ENCODE measurements around the gene KLK7.
"Not testable (repeated sequence)": the region's sequence is repeated elsewhere in the genome, so short reads cannot be mapped to it uniquely, and the experiment has no call there.

The KLK7 gene

GRCh38 chr19:50974702-50975556, 8.8 kb downstream of the KLK7 start:
- DNase-seq = no peak

GRCh38 chr19:50972795-50973376, 10.8 kb downstream of the KLK7 start:
- DNase-seq = no peak

GRCh38 chr19:50969810-50970209, 13.9 kb downstream of the KLK7 start:
- DNase-seq = not testable (repeated sequence)

- DNase-seq = no peak
Measured at GRCh38 chr19:50969413-50969760, 14.3 kb downstream of the KLK7 start, which contains the start of gene KLK6. Gene KLK6, minus strand, starts transcription at chr19:50969591. Its CDS starts 1,487 bp downstream, at chr19:50968104.

- no peak for DNase-seq
Measured at GRCh38 chr19:50968716-50969412, 14.9 kb downstream of the KLK7 start.

- no peak for DNase-seq
Measured at GRCh38 chr19:50967929-50968715, 15.6 kb downstream of the KLK7 start.

- no peak for DNase-seq
Measured at GRCh38 chr19:50964266-50964665, 19.5 kb downstream of the KLK7 start.

- DNase-seq = no peak
Measured at GRCh38 chr19:50963381-50963780, 20.3 kb downstream of the KLK7 start.

GRCh38 chr19:50962245-50962644, 21.5 kb downstream of the KLK7 start:
- DNase-seq = no peak

- no peak for DNase-seq
Measured at GRCh38 chr19:50959731-50960500, 23.8 kb downstream of the KLK7 start.

- no peak for DNase-seq
Measured at GRCh38 chr19:50957587-50957986, 26.1 kb downstream of the KLK7 start.

- no peak for DNase-seq
Measured at GRCh38 chr19:50952910-50953309, 30.8 kb downstream of the KLK7 start, which contains the start of gene KLK5. Gene KLK5, minus strand, starts transcription at chr19:50953038. Its CDS starts 381 bp downstream, at chr19:50952657.

- no peak for DNase-seq
Measured at GRCh38 chr19:50949861-50950260, 33.9 kb downstream of the KLK7 start.

- DNase-seq = no peak
Measured at GRCh38 chr19:50947123-50947522, 36.6 kb downstream of the KLK7 start.

GRCh38 chr19:50944795-50945194, 38.9 kb downstream of the KLK7 start:
- no peak for DNase-seq

GRCh38 chr19:50943074-50943828, 40.5 kb downstream of the KLK7 start:
- DNase-seq = no peak

GRCh38 chr19:50939596-50939995, 44.1 kb downstream of the KLK7 start:
- DNase-seq = no peak

- DNase-seq = no peak
Measured at GRCh38 chr19:50933640-50934039, 50.1 kb downstream of the KLK7 start.

- DNase-seq = no peak
Measured at GRCh38 chr19:50932690-50933083, 51.0 kb downstream of the KLK7 start.

GRCh38 chr19:50932018-50932689, 51.6 kb downstream of the KLK7 start:
- no peak for DNase-seq

- no peak for DNase-seq
Measured at GRCh38 chr19:50931023-50931422, 52.7 kb downstream of the KLK7 start.

All from CD4-positive, alpha-beta T cell treated with Interleukin-17A for 4 hours (primary cell).